Esophagus squamous epithelium (tissue), 4 donors: ENCODE measurements around the gene GTPBP10.

ENCODE experiments used
- POLR2A ChIP-seq, 4 donors: fragments of 450-650 bp; IDR thresholded peaks; one replicate each; pipeline ENCODE4 v1.6.1; 2017; ENCODE audit warnings: antibody characterized with exemption in 4 of 4, mild to moderate bottlenecking in 4 of 4, moderate library complexity in 3 of 4
- TF ChIP-seq, protein P1 (sequence below), 6 experiments: fragments of 450-650 bp in 4 of 6; fragments of 200-600 bp in 2 of 6; sonication (generic) in 2 of 6; IDR thresholded peaks; one replicate each; pipeline ENCODE4 v1.5.1; 2016 to 2019; ENCODE audit warnings: antibody characterized with exemption in 6 of 6, mild to moderate bottlenecking in 4 of 6, moderate library complexity in 4 of 6

DNA sequence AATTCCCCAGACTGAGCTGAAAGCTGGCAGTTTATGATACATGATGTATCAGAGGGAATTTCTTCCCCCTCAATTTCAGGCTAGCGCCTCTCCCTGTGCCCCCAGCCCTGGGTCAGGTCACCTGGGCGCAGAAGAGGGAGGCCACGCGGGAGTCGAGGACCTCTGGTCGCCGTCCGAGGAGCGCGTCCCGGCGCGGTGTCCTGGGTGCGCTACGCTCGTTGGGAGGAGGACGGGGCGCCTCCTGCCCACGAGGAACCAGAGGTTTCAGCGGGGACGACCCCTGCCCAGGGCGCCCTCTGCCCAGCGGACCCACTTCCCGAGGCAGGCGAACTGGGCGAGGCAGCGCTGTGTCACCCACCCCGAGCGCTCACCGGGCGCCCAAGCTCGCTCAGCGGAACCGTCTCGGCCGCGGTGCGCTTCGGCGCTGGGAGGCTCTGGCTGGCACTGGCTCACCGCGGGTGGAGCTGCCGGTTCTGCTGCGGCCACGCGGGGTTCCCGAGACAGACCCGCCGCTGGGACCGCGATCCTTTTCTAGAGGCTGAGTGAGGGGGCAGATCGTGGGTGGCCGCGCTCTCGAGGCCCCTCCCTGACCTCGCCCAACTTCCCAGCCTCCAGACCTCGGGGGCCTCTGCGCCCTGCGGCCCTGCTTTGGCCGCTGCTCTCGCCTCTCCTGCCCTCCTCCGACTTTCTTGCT lies 25.6 kb upstream of the GTPBP10 start, which contains the start of gene FAM237B:
- TF ChIP-seq, protein P1, sequence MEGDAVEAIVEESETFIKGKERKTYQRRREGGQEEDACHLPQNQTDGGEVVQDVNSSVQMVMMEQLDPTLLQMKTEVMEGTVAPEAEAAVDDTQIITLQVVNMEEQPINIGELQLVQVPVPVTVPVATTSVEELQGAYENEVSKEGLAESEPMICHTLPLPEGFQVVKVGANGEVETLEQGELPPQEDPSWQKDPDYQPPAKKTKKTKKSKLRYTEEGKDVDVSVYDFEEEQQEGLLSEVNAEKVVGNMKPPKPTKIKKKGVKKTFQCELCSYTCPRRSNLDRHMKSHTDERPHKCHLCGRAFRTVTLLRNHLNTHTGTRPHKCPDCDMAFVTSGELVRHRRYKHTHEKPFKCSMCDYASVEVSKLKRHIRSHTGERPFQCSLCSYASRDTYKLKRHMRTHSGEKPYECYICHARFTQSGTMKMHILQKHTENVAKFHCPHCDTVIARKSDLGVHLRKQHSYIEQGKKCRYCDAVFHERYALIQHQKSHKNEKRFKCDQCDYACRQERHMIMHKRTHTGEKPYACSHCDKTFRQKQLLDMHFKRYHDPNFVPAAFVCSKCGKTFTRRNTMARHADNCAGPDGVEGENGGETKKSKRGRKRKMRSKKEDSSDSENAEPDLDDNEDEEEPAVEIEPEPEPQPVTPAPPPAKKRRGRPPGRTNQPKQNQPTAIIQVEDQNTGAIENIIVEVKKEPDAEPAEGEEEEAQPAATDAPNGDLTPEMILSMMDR (IDR thresholded peaks at IDR 0.05): no peak
- TF ChIP-seq POLR2A (IDR thresholded peaks at IDR 0.05): no peak
